ENCODE measurements around the gene TPSAB1.
"Not testable (repeated sequence)": the region's sequence is repeated elsewhere in the genome, so short reads cannot be mapped to it uniquely, and the experiment has no call there.

GRCh38 chr16:1190789-1191188 lies 49.7 kb upstream of the TPSAB1 start:
- TF ChIP-seq, protein P1, sequence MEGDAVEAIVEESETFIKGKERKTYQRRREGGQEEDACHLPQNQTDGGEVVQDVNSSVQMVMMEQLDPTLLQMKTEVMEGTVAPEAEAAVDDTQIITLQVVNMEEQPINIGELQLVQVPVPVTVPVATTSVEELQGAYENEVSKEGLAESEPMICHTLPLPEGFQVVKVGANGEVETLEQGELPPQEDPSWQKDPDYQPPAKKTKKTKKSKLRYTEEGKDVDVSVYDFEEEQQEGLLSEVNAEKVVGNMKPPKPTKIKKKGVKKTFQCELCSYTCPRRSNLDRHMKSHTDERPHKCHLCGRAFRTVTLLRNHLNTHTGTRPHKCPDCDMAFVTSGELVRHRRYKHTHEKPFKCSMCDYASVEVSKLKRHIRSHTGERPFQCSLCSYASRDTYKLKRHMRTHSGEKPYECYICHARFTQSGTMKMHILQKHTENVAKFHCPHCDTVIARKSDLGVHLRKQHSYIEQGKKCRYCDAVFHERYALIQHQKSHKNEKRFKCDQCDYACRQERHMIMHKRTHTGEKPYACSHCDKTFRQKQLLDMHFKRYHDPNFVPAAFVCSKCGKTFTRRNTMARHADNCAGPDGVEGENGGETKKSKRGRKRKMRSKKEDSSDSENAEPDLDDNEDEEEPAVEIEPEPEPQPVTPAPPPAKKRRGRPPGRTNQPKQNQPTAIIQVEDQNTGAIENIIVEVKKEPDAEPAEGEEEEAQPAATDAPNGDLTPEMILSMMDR (conservative IDR thresholded peaks at IDR 0.05; ENCODE audit: low read depth, low read length), result not testable (repeated sequence)
- TF ChIP-seq EZH2 (IDR thresholded peaks at IDR 0.05; ENCODE audit: borderline replicate concordance, low read depth, low read length, poor library complexity, severe bottlenecking), result not testable (repeated sequence)

Measured in A673 (cell line).